Mononuclear cell (primary cell): ENCODE data around the gene DNAAF8. TPM values are rescaled to one million over a fixed set of nuclear protein-coding genes. Genes with fewer than 3 reads are reported as not detected.

Experiments used
- H3K27me3 ChIP-seq: 2 replicates; pipeline ENCODE4 v1.6.0; 2011; ENCODE audit warnings: low read length, control low read depth; ENCODE audit not compliant: insufficient read depth
- H3K4me1 ChIP-seq: 2 replicates; pipeline ENCODE4 v1.5.1; 2011; ENCODE audit warnings: mild to moderate bottlenecking, low read length, control low read depth; ENCODE audit not compliant: insufficient read depth
- H3K4me3 ChIP-seq: 2 replicates; pipeline ENCODE4 v1.5.1; 2011; ENCODE audit warnings: mild to moderate bottlenecking, low read length, moderate library complexity
- H3K9me3 ChIP-seq: 2 replicates; pipeline ENCODE4 v1.5.1; 2011; ENCODE audit warnings: low read depth, mild to moderate bottlenecking, control low read depth, low read length
- total RNA-seq: library from RNA; depleted of rRNA; stranded (reverse); fragments of >200 nt; gene quantifications from one replicate; pipeline ENCODE4 v1.2.3, GENCODE V29; 2012

DNAAF8 gene
- total RNA-seq, 1 donor: not detected

GRCh38 chr16:4748682-4749411 lies 14.5 kb downstream of the DNAAF8 start:
- H3K4me3 ChIP-seq: no peak overlapping the region
- H3K27me3 ChIP-seq: no peaks in the 10 kb centered on the region
- no peaks in the 10 kb centered on the region for H3K4me1 ChIP-seq
- H3K9me3 ChIP-seq: no peaks in the 10 kb centered on the region

- Histone ChIP-seq H3K4me1 (no peaks in the 10 kb centered on the region), H3K27me3 (no peaks in the 10 kb centered on the region), H3K4me3 (no peak overlapping the region), H3K9me3 (no peaks in the 10 kb centered on the region)
Observed at GRCh38 chr16:4749700-4750257, 15.4 kb downstream of the DNAAF8 start.

- Histone ChIP-seq H3K9me3 (no peaks in the 10 kb centered on the region), H3K4me1 (no peaks in the 10 kb centered on the region), H3K27me3 (no peaks in the 10 kb centered on the region), H3K4me3 (no peak overlapping the region)
Observed at GRCh38 chr16:4750896-4751295, 16.6 kb downstream of the DNAAF8 start.

DNA sequence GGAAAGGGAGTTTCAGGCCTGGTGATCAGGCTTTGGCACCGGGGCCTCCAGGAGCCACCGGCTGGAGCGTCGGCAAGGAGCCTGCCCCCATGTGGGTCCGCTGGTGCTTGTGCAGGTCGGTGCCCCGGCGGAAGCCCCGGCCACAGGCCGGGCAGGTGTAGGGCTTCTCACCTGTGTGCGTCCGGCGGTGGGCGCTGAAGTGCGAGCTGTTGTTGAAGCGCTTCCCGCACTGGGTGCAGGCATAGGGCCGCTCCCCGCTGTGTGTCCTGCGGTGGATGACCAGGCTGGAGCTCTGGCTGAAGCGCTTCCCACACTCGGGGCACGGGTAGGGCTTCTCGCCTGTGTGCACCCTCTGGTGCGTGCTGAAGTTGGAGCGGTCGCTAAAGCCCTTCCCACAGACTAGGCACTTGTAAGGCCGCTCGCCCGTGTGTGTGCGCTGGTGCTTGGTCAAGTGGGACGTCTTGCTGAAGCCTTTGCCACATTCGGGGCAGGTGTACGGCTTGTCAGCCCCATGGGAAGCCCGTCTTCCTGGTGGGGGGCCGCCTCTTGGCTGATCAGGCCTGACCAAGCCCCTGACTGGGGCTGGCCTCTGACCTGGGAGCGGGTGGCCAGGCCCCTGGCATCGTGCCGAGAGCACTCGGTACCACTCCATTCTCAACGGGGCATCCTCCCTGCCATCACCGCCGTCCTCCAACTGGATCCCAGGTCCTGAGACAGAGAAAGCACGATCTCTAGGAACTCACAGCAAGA lies 18.2 kb downstream of the DNAAF8 start:
- Histone ChIP-seq H3K4me3 (no peak overlapping the region), H3K9me3 (no peaks in the 10 kb centered on the region), H3K4me1 (no peaks in the 10 kb centered on the region), H3K27me3 (no peaks in the 10 kb centered on the region)

GRCh38 chr16:4753227-4753626 lies 18.9 kb downstream of the DNAAF8 start:
- Histone ChIP-seq H3K4me3 (no peak overlapping the region), H3K27me3 (no peaks in the 10 kb centered on the region), H3K9me3 (no peaks in the 10 kb centered on the region), H3K4me1 (no peaks in the 10 kb centered on the region)

GRCh38 chr16:4754865-4755264 lies 20.5 kb downstream of the DNAAF8 start:
- H3K27me3 ChIP-seq: no peaks in the 10 kb centered on the region
- H3K4me1 ChIP-seq: no peaks in the 10 kb centered on the region
- no peak overlapping the region for H3K4me3 ChIP-seq
- no peaks in the 10 kb centered on the region for H3K9me3 ChIP-seq

DNA sequence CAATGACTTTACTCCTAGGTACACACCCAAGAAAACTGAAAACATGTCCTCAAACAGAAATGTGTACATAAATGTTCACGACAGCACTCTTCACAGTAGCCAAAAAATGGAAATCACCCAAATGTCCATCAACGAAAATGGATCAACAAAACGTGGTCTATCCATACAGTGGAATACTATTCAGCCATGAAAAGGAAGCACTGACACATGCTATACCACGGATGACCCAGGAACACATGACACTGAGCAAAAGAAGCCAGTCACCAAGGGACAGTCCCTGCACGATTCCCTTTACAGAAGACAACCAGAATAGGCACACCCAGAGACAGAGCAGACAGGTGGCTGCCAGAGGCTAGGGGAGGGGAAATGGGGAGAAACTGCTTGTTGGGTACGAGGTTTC lies 21.4 kb downstream of the DNAAF8 start:
- Histone ChIP-seq H3K9me3 (no peaks in the 10 kb centered on the region), H3K4me3 (no peak overlapping the region), H3K4me1 (no peaks in the 10 kb centered on the region), H3K27me3 (no peaks in the 10 kb centered on the region)

DNA sequence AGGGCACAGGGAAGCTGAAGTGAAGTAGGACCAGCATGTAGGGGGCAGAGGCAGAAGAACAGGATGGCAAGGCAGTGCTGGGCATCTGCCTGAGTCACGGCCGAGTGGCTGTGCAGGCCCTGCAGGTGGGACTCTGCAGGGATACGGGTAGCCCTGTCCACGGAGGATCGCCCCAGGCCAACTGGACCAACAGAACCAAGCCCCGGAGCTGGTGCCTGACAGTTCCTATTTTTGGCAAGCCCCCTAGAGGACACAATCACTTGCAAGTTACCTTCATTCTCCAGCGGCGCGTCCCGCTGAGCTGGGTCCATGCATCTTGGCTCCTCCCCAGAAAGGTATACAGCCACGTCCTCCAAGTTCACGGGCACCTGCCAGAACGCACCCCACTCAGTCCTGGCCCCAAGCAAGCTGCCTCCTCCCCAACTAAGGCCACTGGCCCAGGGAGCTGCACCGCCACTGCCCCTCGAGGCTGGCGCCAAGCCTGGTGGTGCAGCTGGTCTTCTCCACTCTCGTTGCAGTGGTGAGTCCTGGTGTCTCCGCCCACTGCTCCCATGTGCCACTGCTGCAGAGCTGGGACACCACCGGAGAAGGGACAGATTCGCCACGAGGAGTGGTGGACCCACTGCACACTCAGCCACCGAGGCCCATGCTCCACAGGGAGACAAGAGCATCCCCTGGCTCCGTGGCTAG lies 26.0 kb downstream of the DNAAF8 start:
- H3K27me3 ChIP-seq: no peaks in the 10 kb centered on the region
- no peak overlapping the region for H3K4me3 ChIP-seq
- no peaks in the 10 kb centered on the region for H3K4me1 ChIP-seq
- H3K9me3 ChIP-seq: no peaks in the 10 kb centered on the region

DNA sequence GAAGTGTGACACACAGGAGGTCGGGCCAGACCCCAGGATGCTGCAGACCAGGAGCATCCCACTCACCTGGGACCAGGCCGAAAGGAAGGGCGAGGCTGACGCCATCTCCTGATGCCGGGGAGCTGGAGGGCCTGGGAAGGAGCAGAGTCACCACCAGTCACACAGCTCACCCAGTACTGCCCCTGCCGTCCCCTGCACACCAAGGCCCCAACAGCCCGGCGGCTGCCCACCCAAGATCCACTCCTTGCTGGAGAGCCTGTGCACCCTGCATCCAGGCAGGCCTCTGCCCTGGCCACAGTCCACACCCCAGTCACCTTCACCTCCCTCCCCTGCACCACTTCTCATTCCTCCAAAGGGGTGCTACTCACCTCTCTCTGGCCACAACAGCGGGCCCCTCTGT lies 27.9 kb downstream of the DNAAF8 start:
- Histone ChIP-seq H3K4me1 (peaks cover 14% of the 10 kb centered on the region), H3K9me3 (no peaks in the 10 kb centered on the region), H3K4me3 (no peak overlapping the region), H3K27me3 (no peaks in the 10 kb centered on the region)

DNA sequence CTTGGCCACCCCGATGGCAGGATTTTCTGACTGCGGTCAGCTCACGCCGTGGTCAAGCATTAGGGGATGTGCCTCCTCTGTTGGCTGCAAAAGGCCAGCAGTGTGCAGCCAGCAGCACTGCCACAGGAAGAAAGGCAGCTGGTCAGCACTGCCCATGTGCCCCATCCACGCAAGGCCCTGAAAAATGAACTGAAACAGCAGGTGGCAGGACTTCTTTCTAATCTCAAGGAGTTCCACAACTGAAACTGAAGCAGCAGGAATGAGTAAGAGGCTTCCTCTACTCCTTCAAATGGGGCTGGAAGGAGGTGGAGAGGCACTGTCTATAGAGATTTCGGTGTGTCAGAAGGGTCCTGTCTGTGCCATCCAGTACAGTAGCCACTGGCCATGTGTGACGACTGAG lies 29.5 kb downstream of the DNAAF8 start:
- Histone ChIP-seq H3K4me3 (no peak overlapping the region), H3K27me3 (no peaks in the 10 kb centered on the region)

GRCh38 chr16:4765511-4766474 lies 31.5 kb downstream of the DNAAF8 start:
- H3K27me3 ChIP-seq: no peaks in the 10 kb centered on the region
- H3K4me1 ChIP-seq: peaks cover 31% of the 10 kb centered on the region
- H3K9me3 ChIP-seq: no peaks in the 10 kb centered on the region
- peak overlapping the region; percentile 83 for H3K4me3 ChIP-seq

More for the DNA sequence above, 29.5 kb downstream of the DNAAF8 start:
- peaks cover 29% of the 10 kb centered on the region for H3K4me1 ChIP-seq
- no peaks in the 10 kb centered on the region for H3K9me3 ChIP-seq

DNA sequence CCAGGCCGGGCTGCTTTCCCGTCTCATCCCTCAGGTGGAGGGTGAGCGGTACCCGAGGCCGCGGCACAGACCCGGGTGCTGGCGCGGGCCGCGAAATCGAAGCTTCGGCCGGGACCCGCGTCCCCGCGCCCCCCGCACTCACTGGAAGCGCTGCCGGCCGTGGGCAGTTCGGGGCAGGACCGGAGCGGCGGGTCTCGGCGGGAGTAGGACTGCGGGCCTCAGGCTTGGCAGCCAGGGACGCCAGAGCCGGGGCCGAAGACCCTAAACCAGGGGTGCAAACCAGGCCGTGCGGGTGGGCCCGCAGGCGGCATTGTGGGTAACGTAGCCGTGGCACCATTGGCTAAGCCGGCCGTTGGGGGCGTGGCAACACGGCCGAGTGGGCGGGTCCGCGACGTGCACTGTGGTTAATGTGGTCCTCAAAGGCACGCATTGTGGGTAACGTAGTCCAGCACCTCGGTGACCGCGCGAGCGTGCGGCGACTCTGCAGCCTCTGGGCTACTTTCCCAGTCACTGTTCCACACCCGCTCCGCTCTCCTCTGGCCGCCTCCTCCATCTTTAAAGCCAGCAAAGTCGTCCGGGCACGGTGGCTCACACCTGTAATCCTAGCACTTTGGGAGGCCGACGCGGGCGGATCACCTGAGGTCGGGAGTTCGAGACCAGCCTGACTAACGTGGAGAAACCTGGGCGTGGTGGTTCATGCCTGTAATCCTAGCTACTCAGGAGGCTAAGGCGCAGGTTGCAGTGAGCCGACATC lies 32.7 kb downstream of the DNAAF8 start, which contains the start of gene ZNF500:
Gene ZNF500 (minus strand): TSS at position 288 of the 754 bp plus-strand sequence. CDS start 1,184 bp downstream, outside the sequence.
- H3K4me3 ChIP-seq: peak within 1 kb of the TSS; percentile 83
- H3K4me1 ChIP-seq: peaks cover 31% of the 10 kb centered on the region
- H3K9me3 ChIP-seq: no peaks in the 10 kb centered on the region
- H3K27me3 ChIP-seq: no peaks in the 10 kb centered on the region

DNA sequence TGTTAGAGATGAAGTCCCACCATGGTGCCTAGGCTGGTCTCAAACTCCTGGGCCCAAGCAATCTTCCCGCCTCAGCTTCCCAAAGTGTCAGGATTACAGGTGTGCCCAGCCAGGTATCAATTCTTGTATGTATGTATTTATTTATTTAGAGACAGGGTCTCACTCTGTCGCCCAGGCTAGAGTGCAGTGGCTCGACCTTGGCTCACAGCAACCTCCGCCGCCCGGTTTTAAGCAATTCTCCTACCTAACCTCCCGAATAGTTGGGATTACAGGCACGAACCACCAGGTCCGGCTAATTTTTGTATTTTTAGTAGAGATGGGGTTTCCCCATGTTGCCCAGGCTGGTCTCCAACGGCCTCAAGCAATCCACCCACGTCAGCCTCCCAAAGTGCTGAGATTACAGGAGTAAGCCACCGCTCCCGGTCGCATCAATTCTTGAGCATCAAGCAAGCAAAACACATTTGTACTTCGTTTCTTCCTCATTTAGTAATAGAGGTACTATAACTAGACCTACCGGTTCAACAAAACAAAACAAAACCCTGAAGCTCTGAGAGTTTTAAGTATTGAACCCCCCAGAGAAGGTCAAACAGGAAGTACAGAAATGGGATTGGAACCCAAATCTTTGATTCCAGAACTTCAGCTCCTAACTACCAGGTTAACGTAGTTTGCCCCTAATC lies 33.7 kb downstream of the DNAAF8 start:
- Histone ChIP-seq H3K4me3 (peak overlapping the region; percentile 58), H3K9me3 (no peaks in the 10 kb centered on the region), H3K4me1 (peaks cover 31% of the 10 kb centered on the region), H3K27me3 (no peaks in the 10 kb centered on the region)
